Activated CD8-positive, alpha-beta memory T cell treated with anti-CD3 and anti-CD28 coated beads, Interleukin-2, amount 50 U/mL, for 1 hour (primary cell): ENCODE measurements around the gene OR2AT4.
"Not testable (repeated sequence)": the region's sequence is repeated elsewhere in the genome, so short reads cannot be mapped to it uniquely, and the experiment has no call there.

Source experiments
- DNase-seq: peaks from one replicate; pipeline ENCODE4 v3.0.0-alpha.2; 2020; ENCODE audit errors: extremely low read depth

OR2AT4 gene

DNA sequence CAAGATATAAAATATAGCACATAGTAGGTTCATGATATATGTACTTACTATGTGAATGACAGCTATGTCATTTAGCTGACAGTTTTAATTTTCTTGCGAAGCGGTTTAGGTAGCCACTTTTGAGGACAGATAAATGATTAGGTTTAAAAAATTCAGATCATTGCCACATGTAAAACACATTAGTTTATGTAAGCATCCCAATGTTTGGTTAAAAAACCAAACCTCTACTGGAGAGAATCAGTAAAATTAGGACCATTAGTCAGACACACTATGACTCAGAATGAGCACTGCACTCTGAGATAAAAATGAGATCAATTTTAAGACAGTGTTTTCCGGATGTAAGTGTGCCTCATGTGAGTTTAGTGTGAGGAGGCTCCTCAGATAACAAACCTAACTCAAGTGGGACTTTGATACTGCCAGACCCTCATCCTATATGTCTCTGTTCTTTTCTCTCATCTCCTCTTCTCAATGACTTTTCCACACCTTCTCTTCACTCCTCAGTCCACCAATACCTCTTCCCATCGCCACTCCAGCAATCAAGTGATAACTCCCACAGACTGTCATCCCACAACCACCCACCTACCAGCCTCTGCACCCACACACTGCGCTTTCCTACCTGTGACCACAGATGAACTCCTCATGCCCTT lies 6.8 kb upstream of the OR2AT4 start:
- DNase-seq = no peak

GRCh38 chr11:75101424-75102128 lies 4.9 kb upstream of the OR2AT4 start:
- DNase-seq = no peak

DNA sequence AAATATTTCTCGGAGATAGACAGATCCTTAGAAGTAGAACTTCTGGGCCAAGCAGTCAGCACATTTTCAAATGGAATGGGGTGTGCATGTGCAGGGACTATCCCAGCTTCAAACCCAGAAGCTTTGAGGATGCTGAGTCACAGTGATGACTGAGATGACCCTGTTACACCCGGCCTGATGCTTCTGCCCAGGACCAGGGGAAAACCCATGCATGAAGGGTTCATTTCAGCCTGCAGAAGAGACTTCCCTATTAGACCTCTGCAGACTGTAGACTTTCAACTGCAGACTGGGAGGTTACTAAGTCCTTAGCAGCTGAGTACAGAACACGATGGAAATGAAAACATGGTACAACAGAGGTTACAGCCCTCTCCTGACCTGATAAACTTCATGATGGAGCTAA lies 3.6 kb upstream of the OR2AT4 start:
- DNase-seq = no peak

DNA sequence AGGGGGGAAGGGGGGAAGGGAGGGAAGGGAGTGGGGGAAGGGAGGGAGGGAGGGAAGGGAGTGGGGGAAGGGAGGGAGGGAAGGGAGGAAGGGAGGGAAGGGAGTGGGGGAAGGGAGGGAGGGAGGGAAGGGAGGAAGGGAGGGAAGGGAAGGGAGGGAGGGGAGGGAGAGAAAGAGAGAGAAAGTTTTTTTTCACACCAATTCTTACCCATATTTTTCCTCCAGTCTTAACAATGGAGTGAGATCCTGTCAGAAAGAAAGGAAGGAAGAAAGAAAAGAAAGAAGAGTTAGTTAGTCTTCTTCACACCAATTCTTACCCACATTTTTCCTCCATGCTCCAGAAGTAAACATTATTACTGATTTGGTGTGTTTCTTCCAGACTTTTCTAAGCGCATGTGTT lies 3.0 kb upstream of the OR2AT4 start:
- no peak for DNase-seq

- DNase-seq = not testable (repeated sequence)
Measured at GRCh38 chr11:75098835-75099439, 2.3 kb upstream of the OR2AT4 start.

DNA sequence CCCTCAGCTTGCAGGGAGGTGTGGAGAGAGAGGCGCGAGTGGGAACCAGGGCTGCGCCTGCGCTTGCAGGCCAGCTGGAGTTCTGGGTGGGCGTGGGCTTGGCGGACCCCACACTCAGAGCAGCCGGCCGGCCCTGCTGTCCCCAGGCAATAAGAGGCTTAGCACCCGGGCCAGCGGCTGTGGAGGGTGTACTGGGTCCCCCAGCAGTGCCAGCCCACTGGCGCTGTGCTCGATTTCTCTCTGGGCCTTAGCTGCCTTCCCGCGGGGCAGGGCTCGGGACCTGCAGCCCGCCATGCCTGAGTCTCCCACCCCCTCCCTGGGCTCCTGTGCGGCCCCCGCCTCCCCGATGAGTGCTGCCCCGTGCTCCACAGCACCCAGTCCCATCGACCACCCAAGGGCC lies 1.5 kb upstream of the OR2AT4 start:
- DNase-seq = not testable (repeated sequence)

DNA sequence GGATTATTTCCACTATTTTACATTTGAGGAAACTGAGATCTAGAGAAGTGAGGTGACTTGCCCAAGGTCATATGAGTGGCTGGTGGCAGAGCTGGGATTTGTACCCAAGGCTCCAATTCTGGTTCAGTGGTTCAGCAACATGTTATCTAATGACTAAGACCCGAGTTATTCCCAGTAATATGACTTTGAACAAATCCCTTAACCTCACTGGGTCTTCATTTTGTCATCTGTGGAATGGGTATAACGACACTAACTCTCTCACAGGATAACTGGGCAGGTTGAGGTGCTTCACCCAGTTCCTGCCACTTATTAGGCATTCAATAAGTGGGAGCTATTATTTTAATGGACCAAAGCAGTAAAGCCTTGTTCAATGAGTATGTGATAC lies 489 bp upstream of the OR2AT4 start:
- DNase-seq = no peak

DNA sequence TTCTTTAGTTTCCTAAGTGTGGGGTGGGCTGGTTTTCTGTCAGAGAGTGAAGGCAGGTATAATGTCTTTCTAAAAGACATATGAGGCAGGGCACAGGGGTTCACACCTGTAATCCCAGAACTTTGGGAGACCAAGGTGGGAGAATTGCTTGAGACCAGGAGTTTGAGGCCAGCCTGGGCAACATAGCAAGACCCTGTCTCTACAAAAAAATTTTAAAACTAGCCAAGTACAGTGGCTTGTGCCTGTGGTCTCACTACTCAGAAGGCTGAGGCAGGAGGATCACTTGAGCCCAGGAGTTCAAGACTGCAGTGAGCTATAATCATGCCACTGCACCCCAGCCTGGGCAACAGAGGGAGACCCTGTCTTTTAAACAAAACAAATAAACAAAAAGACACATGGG lies 2.3 kb downstream of the OR2AT4 start:
- not testable (repeated sequence) for DNase-seq

GRCh38 chr11:75090671-75091177 lies 6.0 kb downstream of the OR2AT4 start:
- no peak for DNase-seq

DNA sequence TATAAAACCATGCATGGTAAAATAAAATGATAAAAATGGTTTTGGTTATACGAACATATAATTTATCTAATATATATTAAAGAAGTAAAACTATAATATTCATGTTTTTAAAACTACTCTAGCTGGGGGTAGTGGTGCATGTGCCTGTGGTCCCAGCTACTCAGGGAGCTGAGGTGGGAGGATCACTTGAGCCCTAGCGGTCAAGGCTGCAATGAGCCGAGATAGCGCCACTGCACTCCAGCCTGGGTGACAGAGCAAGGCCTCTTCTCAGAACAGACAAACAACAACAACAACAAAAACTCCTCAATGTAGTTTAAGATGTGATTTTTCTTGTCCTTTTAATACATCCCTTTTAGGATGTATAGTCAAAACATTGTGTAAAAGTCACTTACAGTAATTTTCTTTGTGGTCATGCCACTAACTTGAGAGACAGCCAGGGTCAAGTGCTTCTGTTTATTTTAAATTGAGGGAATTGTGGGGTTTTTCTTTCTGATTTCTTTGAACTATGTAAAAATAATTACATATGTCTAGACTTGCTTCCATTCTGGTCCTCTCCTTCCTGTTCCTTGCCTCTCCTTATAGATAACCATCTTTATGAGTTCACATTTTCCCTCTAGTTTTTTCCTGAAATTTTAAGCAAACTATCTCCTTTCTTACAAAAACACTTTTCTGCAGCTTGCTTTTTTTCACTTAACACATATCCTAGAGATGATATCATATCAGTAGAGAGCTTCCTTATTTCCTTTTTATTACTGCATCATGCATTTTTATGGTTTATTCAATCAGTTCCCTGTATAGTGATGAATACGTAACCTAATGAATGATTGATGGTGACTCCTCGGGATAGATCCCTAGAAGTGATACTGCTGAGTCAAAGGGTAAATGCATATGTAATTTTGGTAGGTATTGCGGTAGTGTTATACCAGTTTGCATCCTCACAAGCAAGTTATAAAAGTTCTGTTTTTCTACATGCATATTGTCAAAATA lies 9.1 kb downstream of the OR2AT4 start:
- no peak for DNase-seq

DNA sequence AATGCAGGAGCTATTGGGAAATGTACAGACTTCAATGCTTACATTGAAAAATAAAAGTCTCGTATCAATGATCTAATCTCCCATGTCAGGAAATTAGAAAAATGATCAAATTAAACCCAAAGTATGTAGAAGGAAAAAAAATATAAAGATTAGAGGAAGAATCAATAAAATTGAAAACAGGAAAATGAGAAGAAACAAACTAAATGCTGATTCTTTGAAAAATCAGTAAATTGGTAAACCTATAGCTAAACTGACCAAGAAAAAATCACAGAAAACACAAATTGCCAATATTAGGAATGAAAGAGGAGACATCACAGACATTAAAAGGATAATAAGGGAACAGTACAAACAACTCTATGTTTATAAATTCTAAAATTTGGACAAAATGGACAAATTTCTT lies 11.8 kb downstream of the OR2AT4 start:
- no peak for DNase-seq

- no peak for DNase-seq
Measured at GRCh38 chr11:75083217-75083605, 13.5 kb downstream of the OR2AT4 start.

DNA sequence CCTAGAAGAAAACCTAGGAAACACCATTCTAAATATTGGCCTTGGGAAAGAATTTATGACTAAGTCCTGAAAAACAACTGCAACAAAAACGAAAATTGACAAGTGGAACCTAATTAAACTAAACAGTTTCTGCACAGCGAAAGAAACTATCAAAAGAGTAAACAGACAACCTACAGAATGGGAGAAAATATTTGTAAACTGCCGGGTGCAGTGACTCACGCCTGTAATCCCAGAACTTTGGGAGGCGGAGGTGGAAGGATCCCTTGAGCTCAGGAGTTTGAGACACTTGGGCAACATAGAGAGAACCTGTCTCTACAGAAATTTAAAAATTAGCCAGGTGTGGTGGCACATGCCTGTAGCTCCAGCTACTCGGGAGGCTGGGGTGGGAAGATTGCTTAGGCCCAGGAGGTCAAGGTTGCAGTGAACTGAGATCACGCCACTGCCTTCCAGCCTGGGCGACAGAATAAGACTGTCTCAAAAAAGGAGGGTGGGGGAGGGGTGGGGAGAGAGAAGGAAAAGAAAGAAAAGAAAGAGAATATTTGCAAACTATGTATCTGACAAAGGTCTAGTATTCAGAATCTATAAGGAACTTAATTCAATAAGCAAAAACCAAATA lies 14.0 kb downstream of the OR2AT4 start:
- DNase-seq = no peak

DNA sequence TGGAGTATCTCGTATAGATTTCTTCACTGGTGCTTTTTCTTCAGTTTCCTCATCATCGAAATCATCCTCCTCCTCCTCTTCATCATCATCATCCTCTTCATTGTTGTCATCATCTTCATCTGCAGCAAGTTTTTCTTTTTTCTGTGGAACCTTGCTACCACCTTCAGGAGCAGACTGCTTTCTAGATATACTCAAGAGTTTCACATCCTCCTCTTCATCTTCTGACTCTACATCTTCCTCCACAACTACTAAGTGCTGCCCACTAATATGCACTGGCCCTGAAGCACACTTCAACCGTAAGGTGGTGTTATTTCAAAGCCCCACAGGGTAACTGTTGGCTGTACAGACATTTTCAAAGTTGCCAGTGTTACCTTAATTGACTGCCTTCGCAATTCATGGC lies 17.1 kb downstream of the OR2AT4 start:
- DNase-seq = no peak

DNA sequence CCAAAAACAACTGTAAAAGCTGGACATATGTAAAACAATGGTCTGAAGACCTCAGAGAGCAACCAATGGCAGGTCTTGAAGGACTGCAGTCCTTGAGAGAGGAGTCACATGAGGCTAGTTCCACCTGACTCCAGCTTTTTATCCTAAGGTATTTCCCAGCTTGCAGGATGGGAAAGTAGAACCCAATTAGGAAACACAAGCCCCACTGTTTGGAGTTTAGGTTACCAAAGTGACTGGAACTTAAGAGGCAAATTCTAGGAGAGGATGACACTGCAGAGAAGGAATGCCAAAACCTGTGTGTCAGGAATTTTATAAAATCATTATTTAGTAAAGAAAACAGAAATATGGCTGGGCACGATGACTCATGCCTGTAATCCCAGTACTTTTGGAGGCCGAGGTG lies 18.4 kb downstream of the OR2AT4 start:
- DNase-seq = no peak

DNA sequence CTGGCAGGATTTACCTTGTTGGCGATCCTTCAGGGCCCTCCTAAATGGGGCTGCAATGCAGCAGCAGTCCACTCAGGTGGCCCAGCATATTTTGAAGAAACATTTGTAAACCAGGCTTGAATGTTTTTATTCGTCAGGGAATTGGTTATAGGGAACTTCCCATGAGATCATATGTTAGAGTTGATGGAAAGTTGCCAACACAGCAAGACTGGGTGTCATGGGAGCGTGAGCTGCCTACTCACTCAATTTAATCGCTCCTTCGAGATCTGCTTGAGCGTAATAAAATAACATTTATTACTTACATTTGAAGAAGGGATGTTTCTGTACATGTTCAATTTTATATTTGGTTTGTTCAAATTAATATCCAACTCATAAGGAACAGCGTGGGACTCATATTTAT lies 19.4 kb downstream of the OR2AT4 start:
- DNase-seq = no peak

GRCh38 chr11:75076671-75077070 lies 20.0 kb downstream of the OR2AT4 start:
- DNase-seq = no peak

DNA sequence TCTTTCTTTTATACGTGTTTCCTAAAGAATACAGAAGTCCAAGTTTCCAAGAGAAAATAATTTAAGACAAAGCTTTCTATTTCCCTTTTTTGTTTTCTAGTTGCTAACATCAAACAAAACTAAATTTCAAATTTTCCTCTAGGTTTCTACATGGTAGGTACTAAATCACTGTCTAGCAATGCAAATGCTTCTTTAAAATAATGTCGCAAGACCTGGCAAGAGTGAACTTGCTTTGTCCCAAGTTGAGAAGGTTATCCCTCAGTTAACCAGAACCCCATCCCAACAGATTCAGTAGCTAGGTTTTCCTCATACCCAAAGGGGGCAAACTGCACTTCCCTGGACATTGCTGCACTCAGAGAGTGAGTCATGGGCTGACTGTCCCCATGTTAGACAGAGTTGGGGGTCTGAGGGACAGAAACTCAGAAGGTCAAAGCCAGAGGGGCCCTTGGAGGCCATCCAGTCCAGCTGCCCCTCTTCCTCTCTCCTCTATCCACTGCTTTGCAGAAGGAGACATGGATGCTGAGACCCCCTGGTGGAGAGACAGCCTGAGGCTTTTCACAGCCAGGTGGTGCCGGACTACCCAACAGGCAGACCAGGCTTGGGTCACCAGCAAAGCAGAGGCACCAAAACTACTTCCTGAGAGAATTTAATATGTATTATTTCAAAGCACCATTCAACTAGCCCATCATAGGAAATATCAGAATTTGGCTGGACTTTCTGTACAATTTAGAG lies 23.1 kb downstream of the OR2AT4 start:
- DNase-seq = no peak

DNA sequence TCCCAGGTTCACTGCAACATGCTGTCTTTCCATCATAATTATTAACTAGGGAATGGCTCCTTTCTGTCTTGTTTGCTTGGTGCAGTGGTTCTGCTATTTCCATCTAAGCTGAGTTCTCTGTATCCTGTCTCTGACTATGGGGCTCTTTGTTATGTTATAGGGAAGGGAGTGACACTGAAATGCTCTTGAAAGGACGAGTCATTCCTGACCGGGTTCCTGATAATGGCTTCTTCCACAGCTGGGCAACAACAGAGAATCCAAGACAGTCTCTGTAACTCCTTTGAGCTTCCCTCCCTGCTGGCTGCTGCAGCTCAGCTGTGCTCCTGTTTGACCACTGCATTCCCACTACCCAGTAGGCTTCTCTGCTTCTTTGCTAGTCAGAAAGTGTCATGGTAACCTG lies 24.1 kb downstream of the OR2AT4 start:
- no peak for DNase-seq

DNA sequence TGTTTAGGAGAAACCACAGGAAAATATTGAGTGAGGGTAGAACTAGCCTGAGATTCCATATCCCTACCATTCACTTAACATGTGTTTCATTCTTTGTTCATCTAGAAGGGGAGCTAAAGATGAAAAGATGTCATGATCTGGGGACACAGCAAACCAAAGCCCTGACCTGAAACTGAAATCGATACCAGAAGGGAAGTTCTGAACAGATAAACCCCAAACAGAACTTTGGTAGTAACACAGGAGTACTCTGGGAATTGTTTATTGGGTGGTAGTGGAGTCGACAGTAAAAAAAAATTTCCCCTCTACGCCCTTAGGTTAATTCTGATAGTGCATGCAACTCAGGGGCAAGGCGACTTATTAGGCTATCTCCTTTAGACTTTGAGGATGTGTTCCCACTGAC lies 27.2 kb downstream of the OR2AT4 start:
- no peak for DNase-seq

DNA sequence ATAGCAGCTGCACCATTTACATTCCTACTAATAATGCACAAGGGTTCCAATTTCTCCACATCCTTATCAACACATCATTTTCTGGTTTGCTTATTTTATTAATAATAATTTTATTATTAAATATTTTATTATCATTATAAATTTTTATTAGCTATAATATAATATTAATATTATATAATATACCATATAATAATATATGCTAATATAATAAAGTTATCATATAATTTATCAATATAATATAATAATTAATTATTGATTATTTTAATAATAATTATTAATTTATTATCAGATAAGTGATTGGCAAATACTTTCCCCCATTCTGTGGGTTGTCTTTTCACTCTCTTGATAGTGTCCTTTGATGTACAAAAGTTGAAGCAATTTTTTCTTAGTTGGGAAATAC lies 27.7 kb downstream of the OR2AT4 start:
- DNase-seq = no peak
